IPS-20b (cell line): ENCODE measurements around the gene VSIG4.

Experiments
- H3K27ac ChIP-seq: one replicate; pipeline ENCODE4 v1.5.1; 2013; ENCODE audit warnings: low read length
- H3K27me3 ChIP-seq: 2 replicates; pipeline ENCODE4 v1.6.1; 2013; ENCODE audit warnings: mild to moderate bottlenecking, low read length, inconsistent platforms; ENCODE audit not compliant: insufficient read depth
- H3K36me3 ChIP-seq: 2 replicates; pipeline ENCODE4 v1.6.1; 2013; ENCODE audit warnings: low read depth, mild to moderate bottlenecking, inconsistent platforms, low read length, moderate library complexity; ENCODE audit not compliant: insufficient read depth
- H3K4me1 ChIP-seq: 2 replicates; pipeline ENCODE4 v1.6.1; 2013; ENCODE audit warnings: mild to moderate bottlenecking, control low read depth, inconsistent platforms, low read length, moderate library complexity; ENCODE audit not compliant: insufficient read depth
- H3K4me3 ChIP-seq: 2 replicates; pipeline ENCODE4 v1.5.1; 2013; ENCODE audit warnings: mild to moderate bottlenecking, low read length, inconsistent platforms
- H3K9ac ChIP-seq: 2 replicates; pipeline ENCODE4 v1.6.1; 2013; ENCODE audit warnings: low read depth, mild to moderate bottlenecking, inconsistent platforms, low read length, moderate library complexity
- H3K9me3 ChIP-seq: 2 replicates; pipeline ENCODE4 v1.6.1; 2013; ENCODE audit warnings: mild to moderate bottlenecking, low read depth, low read length, inconsistent platforms; ENCODE audit not compliant: insufficient read depth

Gene VSIG4

DNA sequence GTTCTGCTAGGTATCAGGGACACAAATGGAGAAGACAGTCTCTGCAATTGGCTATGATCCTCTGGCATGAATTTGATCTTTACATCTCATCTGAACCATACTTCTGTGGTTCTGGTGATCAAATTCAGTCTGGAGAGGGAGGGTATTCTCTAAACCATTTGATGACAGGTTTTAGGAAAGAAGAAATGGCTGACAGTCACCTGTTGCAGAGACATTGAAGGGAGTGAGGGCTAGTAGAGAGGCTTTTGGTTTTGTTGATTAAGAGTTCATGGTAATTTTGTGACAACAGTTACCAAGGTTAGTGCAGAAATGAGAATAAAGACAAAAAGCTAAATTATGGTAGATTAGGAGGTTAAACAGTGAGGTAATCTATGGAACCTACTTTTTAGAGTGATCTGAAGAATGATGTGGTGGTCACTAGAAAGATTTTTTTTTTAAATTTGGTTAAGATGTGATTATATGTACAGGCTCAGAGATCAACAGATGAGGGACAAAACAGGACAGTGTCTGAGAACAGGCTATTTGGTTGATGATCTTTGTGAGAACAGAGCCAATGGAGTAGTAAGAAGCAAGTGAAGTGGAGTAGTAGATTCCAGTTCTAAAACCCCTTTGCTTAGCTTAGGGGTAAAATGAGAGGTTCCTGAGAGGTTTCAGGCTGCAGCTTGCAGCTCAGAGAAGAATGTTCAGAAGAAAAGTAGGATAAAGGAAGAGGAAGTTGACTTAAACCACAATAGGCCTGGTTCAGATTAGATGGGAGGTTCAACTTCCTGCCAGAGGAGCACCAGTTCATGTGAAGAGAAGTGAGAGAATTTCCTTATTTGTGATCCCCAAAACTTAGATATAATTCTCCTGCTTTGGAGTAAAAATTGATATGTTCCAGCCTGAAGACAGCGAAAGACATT lies 34.7 kb downstream of the VSIG4 start:
- Histone ChIP-seq H3K4me3 (no peak overlapping the region), H3K27me3 (no peaks in the 10 kb centered on the region), H3K4me1 (no peaks in the 10 kb centered on the region), H3K9me3 (no peaks in the 10 kb centered on the region), H3K27ac (no peak overlapping the region), H3K36me3 (no peaks in the 10 kb centered on the region), H3K9ac (no peak overlapping the region)

DNA sequence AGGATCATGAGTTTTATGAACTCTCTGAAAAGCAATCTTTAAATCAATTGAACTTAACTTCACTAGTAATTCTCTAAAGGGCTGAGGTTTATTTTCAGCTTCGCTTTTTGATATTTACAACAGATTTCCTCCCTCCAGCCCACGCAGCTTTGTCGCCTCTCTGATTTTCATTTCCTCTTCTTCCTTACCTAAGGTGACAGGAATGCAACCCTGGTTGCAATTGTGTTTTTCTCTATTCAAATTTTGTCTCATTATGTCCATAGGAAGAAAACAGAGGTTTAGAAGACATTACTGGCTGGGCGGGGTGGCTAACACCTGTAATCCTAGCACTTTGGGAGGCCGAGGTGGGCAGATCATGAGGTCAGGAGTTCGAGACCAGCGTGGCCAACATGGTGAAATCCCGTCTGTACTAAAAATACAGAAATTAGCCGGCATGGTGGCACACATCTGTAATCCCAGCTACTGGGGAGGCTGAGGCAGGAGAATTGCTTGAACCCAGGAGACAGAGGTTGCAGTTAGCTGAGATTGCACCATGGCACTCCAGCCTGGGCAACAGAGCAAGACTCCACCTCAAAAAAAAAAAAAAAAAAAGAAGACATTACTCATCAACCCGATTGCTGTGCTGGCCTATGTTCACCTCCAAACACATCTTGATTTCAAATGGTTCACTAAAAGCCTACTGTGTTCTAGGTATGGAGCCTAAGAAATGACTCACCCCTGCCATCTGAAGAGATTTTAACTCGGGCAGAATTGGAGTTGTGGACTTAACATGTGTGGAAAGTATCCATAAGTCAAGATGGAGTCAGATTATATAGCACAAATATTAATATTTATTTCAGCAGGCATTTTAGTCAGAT lies 36.8 kb downstream of the VSIG4 start:
- Histone ChIP-seq H3K9ac (no peak overlapping the region), H3K27me3 (no peaks in the 10 kb centered on the region), H3K4me1 (no peaks in the 10 kb centered on the region)

DNA sequence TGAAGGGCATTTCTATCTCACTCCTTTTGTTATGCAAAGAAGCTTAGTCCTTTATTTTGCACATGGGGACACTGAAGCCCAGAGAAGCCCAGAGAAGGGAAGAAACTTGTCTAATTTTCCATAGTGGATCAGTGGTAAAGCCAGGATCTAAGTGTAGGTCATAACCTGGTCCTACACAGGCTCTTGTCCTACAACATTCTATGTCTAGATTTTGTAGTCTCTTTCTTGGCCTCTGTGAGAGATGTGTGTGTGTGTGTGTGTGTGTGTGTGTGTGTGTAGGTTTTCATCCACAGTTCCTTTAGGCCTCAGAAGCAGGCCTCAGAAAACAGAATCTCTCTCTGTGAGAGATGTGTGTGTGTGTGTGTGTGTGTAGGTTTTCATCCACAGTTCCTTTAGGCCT lies 38.3 kb downstream of the VSIG4 start:
- H3K9ac ChIP-seq = no peak overlapping the region
- no peaks in the 10 kb centered on the region for H3K36me3 ChIP-seq
- H3K27me3 ChIP-seq = no peaks in the 10 kb centered on the region
- H3K27ac ChIP-seq = no peak overlapping the region
- no peaks in the 10 kb centered on the region for H3K9me3 ChIP-seq
- no peaks in the 10 kb centered on the region for H3K4me1 ChIP-seq
- no peak overlapping the region for H3K4me3 ChIP-seq

More for the DNA sequence above, 36.8 kb downstream of the VSIG4 start:
- H3K27ac ChIP-seq = no peak overlapping the region
- H3K9me3 ChIP-seq = no peaks in the 10 kb centered on the region
- H3K4me3 ChIP-seq = no peak overlapping the region
- H3K36me3 ChIP-seq = no peaks in the 10 kb centered on the region

DNA sequence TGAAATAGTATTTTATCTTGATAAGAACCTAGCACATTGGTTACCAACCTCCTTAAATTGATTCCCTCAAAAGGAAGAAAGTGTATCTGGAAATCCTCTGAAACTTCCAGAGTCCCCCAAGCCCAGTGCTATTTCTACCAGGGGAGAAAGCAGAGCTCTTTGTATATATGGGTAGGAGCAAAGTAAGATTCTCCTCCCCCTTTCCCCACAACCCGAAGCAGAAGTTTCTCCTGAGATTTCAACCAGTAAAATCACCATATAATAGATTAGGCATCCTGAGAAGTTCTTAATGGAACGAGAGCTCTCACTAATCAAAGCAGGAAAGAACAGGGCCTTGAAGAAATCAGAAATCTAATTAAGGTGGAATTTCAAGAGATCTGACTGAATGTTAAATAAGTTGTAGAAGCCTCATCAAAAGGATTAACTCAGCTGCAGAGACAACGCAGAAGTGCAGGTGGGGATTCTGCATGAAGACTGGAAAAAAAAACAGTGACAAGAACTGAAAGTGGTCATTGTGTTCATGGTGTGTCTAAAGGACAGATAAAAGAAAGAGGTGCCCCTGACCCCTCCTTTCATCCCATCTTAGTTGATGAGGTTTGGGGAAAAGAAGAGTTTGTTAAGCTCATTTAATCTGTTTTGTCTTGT lies 39.1 kb downstream of the VSIG4 start:
- H3K4me1 ChIP-seq = no peaks in the 10 kb centered on the region
- H3K9me3 ChIP-seq = no peaks in the 10 kb centered on the region
- no peaks in the 10 kb centered on the region for H3K27me3 ChIP-seq
- H3K36me3 ChIP-seq = no peaks in the 10 kb centered on the region
- no peak overlapping the region for H3K4me3 ChIP-seq
- H3K27ac ChIP-seq = no peak overlapping the region
- no peak overlapping the region for H3K9ac ChIP-seq

DNA sequence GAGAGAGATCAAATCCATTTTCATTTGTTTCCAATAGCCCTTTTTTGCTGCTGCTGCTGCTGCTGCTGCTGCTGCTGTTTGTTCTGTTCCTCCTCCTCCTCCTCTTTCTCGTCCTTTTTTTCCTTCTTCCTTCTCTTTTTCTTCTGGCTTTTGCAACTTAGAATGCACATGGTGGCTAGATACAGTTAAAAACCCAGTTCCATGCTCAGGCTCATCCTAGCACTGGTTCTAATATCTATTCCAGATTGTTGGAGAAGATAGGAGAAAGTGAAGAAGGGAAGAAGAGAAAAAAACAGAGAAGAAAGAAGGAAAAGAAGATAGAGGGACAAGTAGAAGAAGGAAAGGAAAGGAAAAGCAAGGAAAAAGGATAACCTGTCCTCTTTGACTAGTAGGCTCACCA lies 39.7 kb downstream of the VSIG4 start:
- Histone ChIP-seq H3K9ac (no peak overlapping the region), H3K4me1 (no peaks in the 10 kb centered on the region), H3K9me3 (no peaks in the 10 kb centered on the region), H3K27me3 (no peaks in the 10 kb centered on the region), H3K36me3 (no peaks in the 10 kb centered on the region), H3K27ac (no peak overlapping the region), H3K4me3 (no peak overlapping the region)

DNA sequence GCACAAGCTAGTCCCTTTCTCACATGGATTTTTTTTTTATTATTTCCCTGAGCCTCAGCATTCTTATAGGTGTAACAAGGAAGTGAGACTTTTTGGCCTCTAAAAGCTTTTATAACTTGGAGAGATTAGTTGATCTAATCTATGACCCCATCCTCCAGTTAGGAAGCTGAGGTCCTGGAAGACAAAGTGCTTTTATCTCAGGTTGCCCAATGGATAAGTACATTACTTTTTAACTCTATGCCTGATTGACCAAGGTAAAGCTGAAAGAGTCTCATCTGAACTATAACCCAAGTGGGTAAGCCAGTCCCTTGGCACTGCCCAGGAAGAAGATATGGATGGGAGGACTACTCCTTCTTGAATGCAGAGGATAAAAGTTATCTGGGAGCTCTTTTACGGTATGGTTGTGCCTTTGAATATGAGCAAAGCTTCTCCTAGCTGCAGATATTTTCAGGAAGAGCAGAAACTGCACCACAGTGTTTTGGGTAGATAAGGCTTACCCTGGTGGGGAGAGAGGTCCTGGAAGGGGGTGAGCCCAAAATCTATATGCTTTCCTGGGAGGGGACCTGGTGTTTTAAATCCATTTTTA lies 40.2 kb downstream of the VSIG4 start:
- H3K9me3 ChIP-seq = no peaks in the 10 kb centered on the region
- H3K27me3 ChIP-seq = no peaks in the 10 kb centered on the region
- H3K27ac ChIP-seq = no peak overlapping the region
- no peak overlapping the region for H3K4me3 ChIP-seq
- no peak overlapping the region for H3K9ac ChIP-seq
- H3K36me3 ChIP-seq = no peaks in the 10 kb centered on the region
- H3K4me1 ChIP-seq = no peaks in the 10 kb centered on the region

DNA sequence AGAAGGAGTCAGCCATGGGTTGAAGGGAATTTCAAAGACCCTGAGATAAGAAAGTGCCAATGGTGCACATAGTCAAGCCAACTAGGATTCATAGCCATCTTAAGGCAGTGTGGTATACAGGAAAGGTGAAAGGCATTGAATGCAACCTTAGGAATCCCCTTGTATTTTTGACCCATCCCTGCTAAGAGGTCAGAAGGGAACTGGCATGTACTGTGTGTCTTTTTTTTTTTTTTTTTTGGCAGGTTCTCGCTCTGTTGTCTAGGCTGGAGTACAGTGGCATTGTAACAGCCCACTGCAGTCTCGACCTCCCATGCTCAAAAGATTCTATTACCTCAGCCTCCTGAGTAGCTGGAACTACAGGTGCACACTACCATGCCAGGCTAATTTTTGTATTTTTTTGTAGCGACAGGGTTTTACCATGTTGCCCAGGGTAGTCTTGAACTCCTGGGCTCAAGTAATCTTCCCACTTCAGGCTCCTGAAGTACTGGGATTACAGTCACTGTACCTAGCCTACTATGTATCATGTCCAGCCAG lies 40.8 kb downstream of the VSIG4 start:
- H3K9me3 ChIP-seq = no peaks in the 10 kb centered on the region
- no peaks in the 10 kb centered on the region for H3K27me3 ChIP-seq
- H3K27ac ChIP-seq = no peak overlapping the region
- no peak overlapping the region for H3K9ac ChIP-seq
- no peaks in the 10 kb centered on the region for H3K36me3 ChIP-seq
- H3K4me1 ChIP-seq = no peaks in the 10 kb centered on the region
- no peak overlapping the region for H3K4me3 ChIP-seq

DNA sequence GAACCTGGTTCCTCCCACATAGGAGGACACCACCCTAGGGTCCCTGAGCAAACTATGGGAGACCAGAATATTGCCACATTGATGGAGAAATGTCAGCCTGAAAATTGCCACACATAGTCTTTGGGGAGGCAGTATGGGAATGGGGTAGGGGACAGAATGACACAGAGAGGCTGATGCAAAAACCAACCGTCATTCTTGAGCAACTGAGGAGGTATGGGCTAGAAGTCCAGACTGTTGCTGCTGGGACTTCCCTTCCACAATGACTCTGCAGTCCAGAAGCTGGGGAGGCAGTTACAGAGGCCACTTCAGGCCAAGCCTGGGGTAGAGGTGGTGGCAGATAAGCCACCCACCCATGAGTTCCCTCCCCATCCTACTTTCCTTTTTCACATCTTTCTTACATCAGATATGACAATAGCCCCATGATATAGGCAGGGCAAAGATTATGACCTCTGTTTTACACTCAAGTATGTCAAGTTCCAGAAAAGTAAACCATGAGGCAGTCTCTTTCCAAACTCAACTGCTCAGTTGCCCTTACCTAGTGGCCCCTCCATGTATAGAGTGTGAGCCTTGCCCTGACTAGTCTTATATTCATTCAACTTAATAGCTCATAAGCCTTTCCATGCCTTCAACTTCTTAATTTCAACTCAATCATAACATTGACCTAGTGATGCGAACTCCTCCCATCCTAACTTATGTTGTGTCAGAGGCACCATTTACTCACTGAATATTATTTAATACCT lies 41.7 kb downstream of the VSIG4 start:
- Histone ChIP-seq H3K27ac (no peak overlapping the region), H3K27me3 (no peaks in the 10 kb centered on the region), H3K9me3 (no peaks in the 10 kb centered on the region), H3K4me1 (no peaks in the 10 kb centered on the region), H3K4me3 (no peak overlapping the region), H3K36me3 (no peaks in the 10 kb centered on the region), H3K9ac (no peak overlapping the region)

DNA sequence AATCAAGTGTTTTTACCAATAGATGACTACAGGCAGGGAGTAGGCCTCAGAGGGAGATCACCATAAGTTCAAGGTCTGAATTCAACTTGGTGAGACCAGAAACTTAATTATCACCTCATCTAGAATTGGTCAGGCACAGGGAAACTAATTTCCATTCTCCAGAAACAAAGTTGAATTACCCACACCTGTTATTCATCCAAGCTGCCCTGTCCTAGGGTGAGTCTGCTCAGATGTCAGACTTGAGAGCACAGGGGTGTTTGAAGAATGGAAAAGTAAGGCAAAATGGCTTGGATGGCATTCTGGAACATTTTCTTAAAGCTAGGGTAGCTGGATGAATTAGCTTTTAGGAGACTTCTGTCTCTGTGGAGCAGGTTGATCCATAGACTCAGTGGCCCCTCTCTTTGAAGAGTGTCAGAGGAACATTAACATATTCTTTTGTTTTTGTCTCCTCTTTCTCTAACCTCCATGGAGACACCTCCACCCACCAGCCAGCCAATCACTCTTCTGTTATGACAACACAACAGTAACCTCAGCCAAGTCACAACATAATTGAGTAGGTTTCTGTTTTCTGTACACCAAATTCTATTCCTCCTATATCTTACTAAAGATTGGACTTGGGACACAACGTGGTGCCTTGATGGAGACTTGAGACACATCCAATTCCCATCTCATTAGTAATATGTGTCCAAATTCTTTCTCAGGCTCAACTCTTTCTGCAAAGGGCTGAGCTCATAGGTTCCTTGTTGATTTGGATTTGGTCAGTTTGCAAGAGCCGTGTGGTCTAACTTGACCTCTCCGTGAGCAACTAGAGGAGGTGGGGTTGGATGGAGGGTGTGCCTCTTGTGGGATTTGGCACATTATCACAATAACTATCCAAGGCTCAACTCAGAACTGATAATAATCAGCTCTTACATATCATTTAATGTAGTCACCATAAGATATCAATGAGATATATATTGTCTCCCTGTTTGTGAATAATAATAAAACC lies 45.1 kb downstream of the VSIG4 start:
- Histone ChIP-seq H3K9me3 (no peaks in the 10 kb centered on the region), H3K9ac (no peak overlapping the region), H3K4me1 (no peaks in the 10 kb centered on the region), H3K36me3 (no peaks in the 10 kb centered on the region), H3K27ac (no peak overlapping the region), H3K4me3 (no peak overlapping the region), H3K27me3 (no peaks in the 10 kb centered on the region)

DNA sequence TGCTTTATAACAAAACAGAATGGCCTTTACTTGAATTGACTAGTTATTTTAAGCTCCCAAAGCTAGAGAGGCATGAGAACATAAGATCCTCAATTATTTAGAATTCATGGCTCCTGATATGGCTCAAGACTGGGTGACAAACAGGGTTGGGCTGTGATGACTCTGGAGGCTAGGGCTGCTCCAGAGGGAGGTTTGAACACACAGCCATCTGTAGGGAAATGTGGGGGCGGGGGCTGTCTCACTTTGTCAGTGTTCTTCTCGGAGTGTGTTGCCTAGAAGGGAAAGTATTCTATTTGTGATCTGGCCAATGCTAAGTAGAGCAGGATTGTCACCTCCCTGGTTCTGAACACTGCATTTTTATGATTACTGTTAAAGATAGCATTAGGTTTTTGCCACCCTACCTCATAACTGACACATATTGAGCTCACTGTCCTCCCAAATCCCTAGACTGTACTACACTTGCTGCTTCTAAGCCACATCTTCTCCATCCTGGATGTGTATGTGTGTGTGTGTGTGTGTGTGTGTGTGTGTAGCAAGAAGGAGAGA lies 45.9 kb downstream of the VSIG4 start:
- Histone ChIP-seq H3K9me3 (no peaks in the 10 kb centered on the region), H3K4me1 (no peaks in the 10 kb centered on the region), H3K9ac (no peak overlapping the region), H3K36me3 (no peaks in the 10 kb centered on the region), H3K4me3 (no peak overlapping the region), H3K27me3 (no peaks in the 10 kb centered on the region), H3K27ac (no peak overlapping the region)
